ENCODE measurements around the gene NOP56.

DNA sequence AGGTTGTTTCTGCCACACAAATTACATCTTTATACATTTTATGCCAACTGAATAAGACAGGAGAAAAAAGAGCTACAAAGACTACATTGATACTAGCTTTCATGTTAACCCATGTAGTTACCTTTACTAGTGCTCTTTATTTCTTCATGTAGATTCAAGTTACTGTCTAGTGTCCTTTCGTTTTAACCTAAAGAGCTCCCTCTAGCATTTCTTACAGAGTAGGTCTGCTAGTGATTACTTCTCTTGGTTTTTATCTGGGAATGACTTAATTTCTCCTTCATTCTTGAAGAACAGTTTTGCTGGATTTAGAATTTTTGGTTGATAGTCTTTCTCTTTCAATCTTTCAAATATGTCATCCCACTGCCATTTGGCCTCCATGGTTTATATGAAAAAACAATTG, 21.2 kb upstream of the NOP56 start:
- TF ChIP-seq EZH2 (IDR thresholded peaks at IDR 0.05; ENCODE audit: insufficient read depth, poor library complexity, severe bottlenecking) (no peak), EZH2phosphoT487 (IDR thresholded peaks at IDR 0.05; ENCODE audit: insufficient read depth, low read depth) (no peak)

Measured in GM23248 (cell line).